PC-9 (cell line): ENCODE results near the gene PRICKLE3. TPM values are rescaled to one million over a fixed set of nuclear protein-coding genes. Genes with fewer than 3 reads are reported as not detected.
"Not testable (repeated sequence)": the region's sequence is repeated elsewhere in the genome, so short reads cannot be mapped to it uniquely, and the experiment has no call there.

ENCODE experiments used
- BruUV-seq: library from RNA; stranded (reverse); fragments of 400-500 nt; replicated peaks from 2 replicates; lab custom pipeline; 2021; lab: Mats Ljungman, UMichigan
- CTCF ChIA-PET: fragments of 300-600 bp; sonication (Branson Sonifier 250); formaldehyde crosslinking; loops from one replicate; lab custom pipeline; 2022; ENCODE audit warnings: antibody characterized with exemption; lab: Charles Lee
- POLR2A ChIA-PET: fragments of 300-600 bp; sonication (Branson Sonifier 250); formaldehyde crosslinking; loops from one replicate; lab custom pipeline; 2022; ENCODE audit warnings: antibody characterized with exemption; ENCODE audit not compliant: unreplicated experiment; lab: Charles Lee
- DNase-seq, 2 experiments: peaks; one replicate each; pipeline versions ENCODE4 v3.0.0 to v3.0.0-alpha.2; 2015 to 2022; ENCODE audit warnings: mixed read lengths in 1 of 2
- H2AFZ ChIP-seq: fragments of 200-600 bp; sonication (generic); 2 replicates; pipeline ENCODE4 v1.8.1; 2017; ENCODE audit warnings: antibody characterized with exemption
- H3F3A ChIP-seq: fragments of 200-600 bp; sonication (generic); 2 replicates; pipeline ENCODE4 v1.8.1; 2017; ENCODE audit warnings: antibody characterized with exemption, mild to moderate bottlenecking, low read depth; ENCODE audit not compliant: insufficient read depth
- H3K27ac ChIP-seq: fragments of 200-600 bp; sonication (generic); 2 replicates; pipeline ENCODE4 v1.6.1; 2016; ENCODE audit warnings: mixed run types
- H3K27me3 ChIP-seq: fragments of 200-600 bp; sonication (generic); 2 replicates; pipeline ENCODE4 v1.6.1; 2016; ENCODE audit warnings: low read depth, mixed run types; ENCODE audit not compliant: insufficient read depth
- H3K36me3 ChIP-seq: fragments of 200-600 bp; sonication (generic); 2 replicates; pipeline ENCODE4 v1.6.1; 2016; ENCODE audit warnings: low read depth, mixed run types
- H3K4me1 ChIP-seq: fragments of 200-600 bp; sonication (generic); replicated peaks from 2 replicates; pipeline ENCODE4 v1.6.1; 2016; ENCODE audit warnings: mixed run types; ENCODE audit not compliant: insufficient read depth
- H3K4me2 ChIP-seq: fragments of 200-600 bp; sonication (generic); 2 replicates; pipeline ENCODE4 v1.6.1; 2017; ENCODE audit warnings: mixed run types
- H3K4me3 ChIP-seq: fragments of 200-600 bp; sonication (generic); 2 replicates; pipeline ENCODE4 v1.6.1; 2016; ENCODE audit warnings: mixed run types
- H3K79me2 ChIP-seq: fragments of 200-600 bp; sonication (generic); 2 replicates; pipeline ENCODE4 v1.6.1; 2017; ENCODE audit warnings: low read depth, mixed run types
- H3K9me2 ChIP-seq: fragments of 200-600 bp; sonication (generic); 2 replicates; pipeline ENCODE4 v1.8.1; 2017; ENCODE audit warnings: mild to moderate bottlenecking; ENCODE audit not compliant: insufficient read depth
- H3K9me3 ChIP-seq: fragments of 200-600 bp; sonication (generic); 2 replicates; pipeline ENCODE4 v1.8.1; 2016; ENCODE audit warnings: low read depth; ENCODE audit not compliant: insufficient read depth
- H4K20me1 ChIP-seq: fragments of 200-600 bp; sonication (generic); 2 replicates; pipeline ENCODE4 v1.8.1; 2017; ENCODE audit not compliant: insufficient read depth
- EZH2 ChIP-seq: fragments of 200-600 bp; sonication (generic); IDR thresholded peaks from 2 replicates; pipeline ENCODE4 v1.8.0; 2017; ENCODE audit warnings: antibody characterized with exemption, low read depth
- intact Hi-C: fragments of 100-400 bp; cut with micrococcal nuclease; formaldehyde crosslinking; loops from one replicate; pipeline ENCODE4 v1.10.0; 2022; ENCODE audit not compliant: unreplicated experiment
- total RNA-seq: library from RNA; stranded (reverse); gene quantifications from 2 replicates; pipeline ENCODE4 v1.2.3, GENCODE V29; 2021
- TF ChIP-seq, protein P1 (sequence below): fragments of 200-600 bp; sonication (generic); conservative IDR thresholded peaks from 2 replicates; pipeline ENCODE4 v1.6.1; 2017; ENCODE audit warnings: mixed run types, antibody characterized with exemption, mild to moderate bottlenecking, moderate library complexity

Gene PRICKLE3
- total RNA-seq, 1 experiment from 2014 or later: 13.5 TPM

GRCh38 chrX:49155900-49156837 is 30.0 kb downstream of the PRICKLE3 start:
- H3K4me3 ChIP-seq: peak overlapping the region; percentile 56; the same call in 1 of the 2 replicates
- CTCF ChIA-PET: interaction anchor here (0.6 to 0.9 kb wide), 3 partner anchors 28 to 35 kb away, joined by 3 to 5 read pairs (median 3); partner anchors contain the start of gene GPKOW
- H3K79me2 ChIP-seq: no peaks in the 10 kb centered on the region
- H3K27me3 ChIP-seq: no peaks in the 10 kb centered on the region
- no peaks in the 10 kb centered on the region for H4K20me1 ChIP-seq
- BruUV-seq: TSS peak; percentile 70
- intact Hi-C loops: loop anchor here (1.0 kb wide), 1 partner anchor 113 kb away; the partner anchor contains the start of gene TFE3
- H2AFZ ChIP-seq: peak overlapping the region; percentile 66; the same call in 1 of the 2 replicates
- H3K4me1 ChIP-seq: no peaks in the 10 kb centered on the region
- POLR2A ChIA-PET: no interaction called here
- no peaks in the 10 kb centered on the region for H3K36me3 ChIP-seq
- TF ChIP-seq, protein P1, sequence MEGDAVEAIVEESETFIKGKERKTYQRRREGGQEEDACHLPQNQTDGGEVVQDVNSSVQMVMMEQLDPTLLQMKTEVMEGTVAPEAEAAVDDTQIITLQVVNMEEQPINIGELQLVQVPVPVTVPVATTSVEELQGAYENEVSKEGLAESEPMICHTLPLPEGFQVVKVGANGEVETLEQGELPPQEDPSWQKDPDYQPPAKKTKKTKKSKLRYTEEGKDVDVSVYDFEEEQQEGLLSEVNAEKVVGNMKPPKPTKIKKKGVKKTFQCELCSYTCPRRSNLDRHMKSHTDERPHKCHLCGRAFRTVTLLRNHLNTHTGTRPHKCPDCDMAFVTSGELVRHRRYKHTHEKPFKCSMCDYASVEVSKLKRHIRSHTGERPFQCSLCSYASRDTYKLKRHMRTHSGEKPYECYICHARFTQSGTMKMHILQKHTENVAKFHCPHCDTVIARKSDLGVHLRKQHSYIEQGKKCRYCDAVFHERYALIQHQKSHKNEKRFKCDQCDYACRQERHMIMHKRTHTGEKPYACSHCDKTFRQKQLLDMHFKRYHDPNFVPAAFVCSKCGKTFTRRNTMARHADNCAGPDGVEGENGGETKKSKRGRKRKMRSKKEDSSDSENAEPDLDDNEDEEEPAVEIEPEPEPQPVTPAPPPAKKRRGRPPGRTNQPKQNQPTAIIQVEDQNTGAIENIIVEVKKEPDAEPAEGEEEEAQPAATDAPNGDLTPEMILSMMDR: peak; percentile 60
- TF ChIP-seq EZH2: no peak
- peak overlapping the region; percentile 70 for H3K4me2 ChIP-seq
- H3K9me2 ChIP-seq: no peaks in the 10 kb centered on the region
- H3K27ac ChIP-seq: peak overlapping the region; percentile 84
- no peaks in the 10 kb centered on the region; the same call in 1 of the 2 replicates for H3F3A ChIP-seq
- DNase-seq: peak; percentile 68 to 76
- no peaks in the 10 kb centered on the region for H3K9me3 ChIP-seq

GRCh38 chrX:49155243-49155899 is 30.8 kb downstream of the PRICKLE3 start:
- peak; percentile 37 to 51 for DNase-seq
- Histone ChIP-seq H4K20me1 (no peaks in the 10 kb centered on the region), H2AFZ (no peak overlapping the region), H3K4me3 (peak overlapping the region; percentile 56; the same call in 1 of the 2 replicates), H3K79me2 (no peaks in the 10 kb centered on the region), H3F3A (no peaks in the 10 kb centered on the region; the same call in 1 of the 2 replicates), H3K9me2 (no peaks in the 10 kb centered on the region), H3K36me3 (no peaks in the 10 kb centered on the region), H3K4me1 (no peaks in the 10 kb centered on the region), H3K27me3 (no peaks in the 10 kb centered on the region), H3K27ac (peak overlapping the region; percentile 84), H3K9me3 (no peaks in the 10 kb centered on the region), H3K4me2 (peak overlapping the region; percentile 70)
- intact Hi-C loops: loop anchor here (1.0 kb wide), 1 partner anchor 112 kb away; the partner anchor contains the start of gene TFE3
- TSS peak; percentile 73 for BruUV-seq
- TF ChIP-seq EZH2: no peak
- TF ChIP-seq, protein P1: no peak
- POLR2A ChIA-PET: interaction anchor here (0.8 kb wide), 1 partner anchor 17 kb away, joined by 3 read pairs; no protein-coding TSS in a partner anchor
- CTCF ChIA-PET: interaction anchor here (0.6 to 0.9 kb wide), 3 partner anchors 29 to 36 kb away, joined by 3 to 5 read pairs (median 3); partner anchors contain the start of gene GPKOW

- intact Hi-C loops: no loop called here
- Histone ChIP-seq H4K20me1 (no peaks in the 10 kb centered on the region), H3K4me3 (no peak overlapping the region), H3K27me3 (no peaks in the 10 kb centered on the region), H3K79me2 (no peaks in the 10 kb centered on the region), H3K4me2 (no peak overlapping the region), H3K36me3 (no peaks in the 10 kb centered on the region), H2AFZ (no peak overlapping the region), H3K9me2 (no peaks in the 10 kb centered on the region), H3K27ac (no peak overlapping the region), H3F3A (no peaks in the 10 kb centered on the region; the same call in 1 of the 2 replicates), H3K4me1 (no peaks in the 10 kb centered on the region), H3K9me3 (no peaks in the 10 kb centered on the region)
- ChIA-PET CTCF (no interaction called here), POLR2A (no interaction called here)
- no peak for DNase-seq
- TF ChIP-seq, protein P1: no peak
- no peak for TF ChIP-seq EZH2
- no TSS peak for BruUV-seq
These were observed 32.7 kb downstream of the PRICKLE3 start for GRCh38 chrX:49153467-49153866.

DNA sequence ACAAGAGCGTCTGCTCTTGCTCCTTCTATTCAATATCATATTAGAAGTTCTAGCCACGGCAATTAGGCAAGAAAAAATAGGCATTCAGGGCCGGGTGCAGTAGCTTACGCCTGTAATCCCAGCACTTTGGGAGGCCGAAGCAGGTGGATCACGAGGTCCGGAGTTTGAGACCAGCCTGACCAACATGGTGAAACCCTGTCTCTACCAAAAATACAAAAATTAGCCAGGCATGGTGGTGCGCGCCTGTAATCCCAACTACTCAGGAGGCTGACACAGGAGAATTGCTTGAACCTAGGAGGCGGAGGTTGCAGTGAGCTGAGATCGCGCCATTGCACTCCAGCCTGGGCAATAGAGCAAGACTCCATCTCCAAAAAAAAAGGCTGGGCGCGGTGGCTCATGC is 36.9 kb downstream of the PRICKLE3 start:
- DNase-seq, BruUV-seq, H3K9me2 ChIP-seq, intact Hi-C loops, CTCF ChIA-PET, POLR2A ChIA-PET, H3K4me1 ChIP-seq, H3K27ac ChIP-seq, H3K4me2 ChIP-seq, H2AFZ ChIP-seq, H3F3A ChIP-seq, H3K27me3 ChIP-seq, H3K79me2 ChIP-seq, H3K4me3 ChIP-seq, H3K36me3 ChIP-seq, H3K9me3 ChIP-seq, H4K20me1 ChIP-seq: not testable (repeated sequence)
